ENCODE results near the gene GCNT2. TPM values are rescaled to one million over a fixed set of nuclear protein-coding genes. Genes with fewer than 3 reads are reported as not detected.
"Not testable (repeated sequence)": the region's sequence is repeated elsewhere in the genome, so short reads cannot be mapped to it uniquely, and the experiment has no call there.

The GCNT2 gene
- total RNA-seq, 1 donor from 2014 or later, result 14.8 TPM

- DNase-seq, result no peak
Observed at GRCh38 chr6:10547809-10548208, 26.7 kb downstream of the GCNT2 start.

- no peak for DNase-seq
Observed at GRCh38 chr6:10550764-10551163, 29.6 kb downstream of the GCNT2 start.

DNA sequence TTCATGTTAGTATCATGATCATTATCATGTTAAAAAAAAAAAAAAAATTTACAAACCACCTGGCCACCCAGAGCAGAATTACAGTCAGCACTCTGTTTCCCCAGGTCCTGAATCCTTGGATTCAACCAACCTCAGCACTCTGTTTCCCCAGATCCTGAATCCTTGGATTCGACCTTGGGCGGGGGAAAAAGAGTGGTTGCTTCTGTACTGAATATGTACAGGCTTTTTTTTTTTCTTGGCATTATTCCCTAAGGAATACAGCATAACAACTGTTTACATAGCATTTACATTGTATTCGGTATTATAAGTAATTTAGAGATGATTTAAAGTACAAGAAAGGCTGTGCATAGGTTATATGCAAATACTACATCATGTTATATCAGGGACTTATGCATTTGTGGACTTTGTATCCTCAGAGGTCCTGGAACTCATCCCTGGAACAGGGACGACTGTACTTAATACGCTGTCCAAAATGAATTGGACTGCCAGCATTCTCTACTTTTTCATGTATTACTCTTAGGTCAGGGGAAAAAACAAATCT lies 31.2 kb downstream of the GCNT2 start:
- DNase-seq, result no peak

- DNase-seq, result no peak
Observed at GRCh38 chr6:10553871-10554270, 32.7 kb downstream of the GCNT2 start.

GRCh38 chr6:10554826-10555225 lies 33.7 kb downstream of the GCNT2 start:
- DNase-seq, result no peak

DNA sequence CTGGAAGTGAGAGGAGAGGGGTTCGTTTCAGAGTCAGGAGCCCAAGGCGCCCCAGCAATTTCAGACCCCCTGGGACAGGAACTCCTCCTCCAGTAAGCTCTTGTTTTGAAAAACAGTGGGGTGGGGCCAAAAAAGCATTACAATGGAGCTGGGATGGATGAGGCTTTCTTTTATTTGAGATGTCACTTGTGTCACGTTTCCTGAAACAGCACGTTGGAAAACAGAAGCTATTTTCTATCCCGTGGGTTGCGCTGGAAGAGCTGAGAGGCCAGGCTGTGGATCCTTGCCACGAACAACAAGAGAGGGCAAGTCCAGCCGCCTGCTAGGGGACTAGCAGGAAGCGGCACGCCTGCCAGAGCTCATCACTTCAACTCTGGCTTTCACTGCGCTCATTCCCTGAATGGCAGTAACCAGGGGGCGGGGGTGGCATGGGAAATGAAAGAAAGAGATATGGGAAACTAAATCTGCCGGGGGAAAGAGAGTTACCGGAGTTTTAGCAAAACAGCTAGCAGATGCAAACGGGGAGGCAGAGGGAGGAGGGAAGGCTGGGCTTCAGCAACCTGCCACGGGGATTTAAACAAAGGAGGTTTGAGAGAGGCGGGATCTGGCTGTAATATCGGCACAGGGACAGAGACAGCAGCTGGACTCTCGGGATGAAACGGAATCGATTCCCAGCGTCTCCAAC lies 34.6 kb downstream of the GCNT2 start:
- DNase-seq, result peak; percentile 34

- no peak for DNase-seq
Observed at GRCh38 chr6:10556589-10556988, 35.4 kb downstream of the GCNT2 start.

DNA sequence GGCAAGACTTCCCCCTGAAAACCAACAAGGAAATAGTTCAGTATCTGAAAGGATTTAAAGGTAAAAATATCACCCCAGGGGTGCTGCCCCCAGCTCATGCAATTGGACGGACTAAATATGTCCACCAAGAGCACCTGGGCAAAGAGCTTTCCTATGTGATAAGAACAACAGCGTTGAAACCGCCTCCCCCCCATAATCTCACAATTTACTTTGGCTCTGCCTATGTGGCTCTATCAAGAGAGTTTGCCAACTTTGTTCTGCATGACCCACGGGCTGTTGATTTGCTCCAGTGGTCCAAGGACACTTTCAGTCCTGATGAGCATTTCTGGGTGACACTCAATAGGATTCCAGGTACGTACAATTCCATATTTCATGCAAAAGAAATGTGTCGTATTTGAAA lies 35.8 kb downstream of the GCNT2 start:
- no peak for DNase-seq

- DNase-seq, result no peak
Observed at GRCh38 chr6:10557913-10558312, 36.8 kb downstream of the GCNT2 start.

DNA sequence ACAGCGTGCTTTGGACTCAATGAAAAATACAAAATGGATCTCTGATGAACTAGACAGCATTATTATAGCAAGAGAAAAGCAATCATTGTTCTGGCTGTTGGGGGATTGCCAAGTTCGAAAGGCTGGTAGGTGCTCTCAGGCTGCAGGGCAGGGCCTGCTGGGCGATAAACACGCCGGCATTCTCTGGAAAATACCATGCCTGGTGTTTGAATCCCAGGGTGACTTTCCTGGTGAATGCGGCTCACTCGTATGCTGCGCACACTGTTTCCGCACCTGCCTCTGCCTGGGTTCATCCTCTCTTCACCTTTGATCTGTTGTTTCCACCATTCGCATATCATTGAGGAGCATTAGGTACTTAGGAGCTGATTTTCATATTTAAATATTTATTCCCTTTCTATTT lies 37.4 kb downstream of the GCNT2 start:
- DNase-seq, result no peak

- no peak for DNase-seq
Observed at GRCh38 chr6:10559522-10560152, 38.5 kb downstream of the GCNT2 start.

GRCh38 chr6:10561611-10562199 lies 40.6 kb downstream of the GCNT2 start:
- DNase-seq, result no peak

GRCh38 chr6:10564975-10565673 lies 44.0 kb downstream of the GCNT2 start:
- DNase-seq, result no peak

DNA sequence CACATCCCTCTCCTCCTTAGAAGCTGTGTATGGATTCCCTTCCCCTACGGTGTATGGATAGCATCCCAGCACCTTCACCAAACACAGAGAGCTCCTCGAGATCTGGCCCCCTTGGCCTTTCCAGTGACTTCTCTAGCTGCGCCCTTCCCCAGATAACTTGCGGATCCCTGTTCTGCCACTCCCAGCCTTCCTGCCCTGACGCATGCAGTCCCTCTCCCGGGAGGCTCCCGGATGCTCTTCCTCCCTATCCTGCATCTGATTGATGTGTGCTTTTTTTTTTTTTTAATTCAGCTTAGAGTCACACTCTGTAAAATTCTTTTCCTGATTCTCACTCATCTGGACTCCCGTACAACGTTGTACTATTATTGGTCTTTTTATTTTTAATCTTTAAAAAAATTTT lies 44.8 kb downstream of the GCNT2 start:
- DNase-seq, result no peak

- DNase-seq, result no peak
Observed at GRCh38 chr6:10567256-10568026, 46.3 kb downstream of the GCNT2 start.

- DNase-seq, result no peak
Observed at GRCh38 chr6:10569392-10570127, 48.4 kb downstream of the GCNT2 start.

- DNase-seq, result not testable (repeated sequence)
Observed at GRCh38 chr6:10575519-10575918, 54.4 kb downstream of the GCNT2 start.

GRCh38 chr6:10576226-10576625 lies 55.1 kb downstream of the GCNT2 start:
- no peak for DNase-seq

DNA sequence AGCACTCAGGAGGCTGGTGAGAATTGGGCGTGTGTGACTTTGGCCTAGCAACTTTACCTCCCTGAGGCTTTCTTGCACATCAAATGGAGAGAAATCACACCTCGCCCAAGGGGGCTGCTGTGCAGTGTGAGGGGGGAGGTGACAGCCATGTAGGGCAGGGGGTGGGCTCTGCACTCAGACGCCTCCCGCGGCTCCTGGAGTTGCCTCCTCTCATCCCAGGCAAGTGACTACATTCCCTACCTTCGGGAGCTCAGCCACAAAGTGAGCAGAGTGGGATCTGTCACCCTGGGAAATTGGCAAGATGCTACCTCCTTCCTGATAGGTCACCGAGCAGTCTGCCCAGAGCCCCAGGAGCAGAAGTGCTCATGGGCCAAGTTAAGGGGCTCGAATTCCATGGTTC lies 56.0 kb downstream of the GCNT2 start:
- DNase-seq, result no peak

GRCh38 chr6:10578723-10579122 lies 57.6 kb downstream of the GCNT2 start:
- no peak for DNase-seq

DNA sequence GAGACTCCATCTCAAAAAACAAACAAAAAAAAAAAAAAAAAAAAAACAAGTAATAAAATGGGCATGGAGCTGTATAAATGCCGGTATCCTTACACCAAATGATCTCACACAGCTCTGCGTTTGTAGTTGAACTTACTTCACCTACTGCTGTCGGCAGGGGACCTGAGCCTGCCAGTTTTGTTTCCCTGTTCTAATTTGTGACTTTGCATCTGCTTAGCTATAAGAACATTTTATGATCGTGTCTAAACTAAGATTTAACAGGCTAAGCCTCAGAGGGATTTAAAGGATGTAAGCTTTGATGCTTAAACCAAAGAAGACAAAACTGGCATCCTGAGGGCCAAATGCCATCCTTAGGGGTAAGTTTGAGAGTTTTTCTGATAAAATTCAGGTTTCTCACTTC lies 58.7 kb downstream of the GCNT2 start:
- DNase-seq, result no peak

DNA sequence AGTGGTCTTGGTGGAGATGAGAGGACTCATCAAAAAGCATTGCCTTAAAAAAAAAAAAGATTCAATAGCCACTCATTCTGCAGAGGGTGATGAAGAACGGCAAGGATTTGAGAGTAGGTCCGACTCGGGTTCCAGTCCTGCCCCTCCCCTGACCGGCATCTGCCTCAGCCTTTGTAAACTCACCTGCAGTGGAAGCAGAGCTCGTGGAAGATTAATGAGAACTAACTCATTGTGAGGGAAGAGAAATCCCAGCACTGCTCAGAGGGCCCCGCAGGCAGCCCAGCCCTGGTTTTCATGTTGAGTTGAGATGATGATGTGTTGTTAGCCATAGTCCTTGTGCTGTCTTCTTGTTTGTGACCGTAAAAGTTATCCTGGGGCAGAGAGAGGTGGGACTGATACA lies 59.4 kb downstream of the GCNT2 start:
- no peak for DNase-seq
